HG03558 (cell line): ENCODE measurements around the gene APLP2.

Experiments used
- ATAC-seq: cut with Tn5 transposase; IDR thresholded peaks from one replicate; pipeline ENCODE4 v1.9.1; 2021; ENCODE audit warnings: moderate number of reproducible peaks; ENCODE audit not compliant: unreplicated experiment; ENCODE audit errors: extremely low read depth

The APLP2 gene

DNA sequence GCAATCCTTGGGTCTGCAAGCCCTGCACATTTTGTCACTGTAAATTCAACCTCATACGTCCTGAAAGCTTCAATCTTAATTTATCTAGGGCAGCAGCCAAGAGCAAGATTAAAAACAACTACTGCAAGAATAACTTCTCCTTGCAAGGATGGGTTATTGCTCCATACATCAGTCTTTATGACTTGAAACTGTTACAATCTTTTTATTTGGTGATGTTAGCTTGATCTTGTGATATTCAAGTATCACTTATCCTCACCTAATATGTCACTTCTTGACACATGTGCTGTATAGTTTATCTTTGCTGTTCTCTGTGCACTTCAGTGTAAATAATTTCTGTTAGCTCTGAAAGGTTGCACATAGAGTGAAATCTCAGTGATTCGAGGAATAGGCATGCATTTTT lies 14.7 kb upstream of the APLP2 start:
- no peak for ATAC-seq

- no peak for ATAC-seq
Measured at GRCh38 chr11:130055617-130056016, 14.1 kb upstream of the APLP2 start.

GRCh38 chr11:130061017-130061416 lies 8.7 kb upstream of the APLP2 start:
- no peak for ATAC-seq

- ATAC-seq: no peak
Measured at GRCh38 chr11:130062026-130062425, 7.7 kb upstream of the APLP2 start.

- ATAC-seq: no peak
Measured at GRCh38 chr11:130063451-130063850, 6.2 kb upstream of the APLP2 start.

- no peak for ATAC-seq
Measured at GRCh38 chr11:130064596-130064995, 5.1 kb upstream of the APLP2 start.

DNA sequence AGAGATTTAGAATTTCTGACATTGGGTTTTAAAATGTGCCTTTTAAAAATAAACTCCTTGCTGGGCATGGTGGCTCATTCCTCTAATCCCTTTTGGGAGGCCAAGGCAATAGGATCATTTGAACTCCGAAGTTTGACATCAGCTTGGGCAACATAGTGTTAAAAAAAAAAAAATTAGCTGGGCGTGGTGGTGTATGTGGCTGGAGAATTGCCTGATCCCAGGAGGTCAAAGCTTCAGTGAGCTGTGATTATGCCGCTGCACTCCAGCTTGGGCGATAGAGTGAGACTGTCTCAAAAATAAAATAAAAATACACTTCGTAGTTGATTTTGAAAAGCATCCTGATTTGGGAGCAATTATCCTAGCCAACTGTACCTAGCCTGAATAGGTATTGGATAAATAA lies 3.4 kb upstream of the APLP2 start:
- no peak for ATAC-seq

GRCh38 chr11:130068546-130068985 lies 1.1 kb upstream of the APLP2 start:
- ATAC-seq: no peak

- ATAC-seq: peak; percentile 32
Measured at GRCh38 chr11:130068986-130069658, 572 bp upstream of the APLP2 start.

GRCh38 chr11:130070109-130070845 lies 583 bp downstream of the APLP2 start:
- peak; percentile 20 for ATAC-seq

- no peak for ATAC-seq
Measured at GRCh38 chr11:130070846-130071200, 1.1 kb downstream of the APLP2 start.

- ATAC-seq: no peak
Measured at GRCh38 chr11:130071211-130071712, 1.6 kb downstream of the APLP2 start.

DNA sequence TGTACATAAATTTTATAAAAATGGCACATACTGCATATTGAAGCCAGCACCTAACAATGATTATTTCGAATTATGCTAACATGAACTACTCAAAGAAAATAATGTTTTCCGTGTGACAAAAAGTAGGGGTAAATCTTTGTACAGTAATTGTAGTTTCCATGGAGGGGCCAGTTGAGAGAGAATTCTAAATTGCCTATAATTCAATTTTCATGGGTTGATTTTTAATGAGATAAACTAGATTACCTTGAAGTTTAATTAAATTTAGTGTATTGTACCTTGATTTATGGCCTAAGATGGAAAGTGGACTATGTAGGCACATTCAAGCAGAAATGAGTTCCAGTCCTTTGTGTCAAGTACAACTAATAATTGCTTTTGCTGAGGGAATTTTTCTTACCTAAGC lies 5.0 kb downstream of the APLP2 start:
- no peak for ATAC-seq

DNA sequence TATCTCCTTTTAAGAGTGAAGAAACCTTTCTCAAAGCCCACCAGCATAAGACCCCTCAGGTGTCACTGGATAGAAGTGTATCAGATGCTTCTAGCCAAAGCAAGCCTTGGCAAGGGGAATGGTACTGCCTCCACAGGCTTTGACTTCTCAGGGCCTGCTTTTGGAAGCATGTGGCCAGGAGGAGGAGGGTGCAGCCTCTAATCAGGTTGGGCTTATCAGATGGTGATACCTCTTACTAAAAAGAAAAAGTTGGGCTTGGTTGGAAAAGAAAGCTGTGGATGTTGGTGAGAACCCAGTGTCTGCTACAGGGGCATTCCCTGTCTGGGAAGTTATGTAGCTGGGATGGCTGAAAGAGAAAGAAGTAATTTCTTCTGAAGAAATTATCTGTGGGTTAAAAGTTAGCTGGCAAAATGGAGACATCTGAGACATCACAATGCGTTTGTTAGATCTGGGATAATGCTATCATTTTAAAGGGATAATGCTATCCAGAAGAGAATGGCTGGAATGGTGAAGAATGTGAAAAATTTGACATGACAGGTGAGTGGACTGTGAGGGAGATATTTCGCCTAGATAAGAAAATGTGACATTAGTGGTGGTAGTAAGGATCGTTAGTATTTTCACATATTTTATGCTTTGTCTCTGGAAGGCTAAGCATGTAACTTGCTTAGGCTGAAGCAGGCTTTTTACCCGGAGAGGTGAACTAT lies 7.2 kb downstream of the APLP2 start:
- ATAC-seq: no peak

DNA sequence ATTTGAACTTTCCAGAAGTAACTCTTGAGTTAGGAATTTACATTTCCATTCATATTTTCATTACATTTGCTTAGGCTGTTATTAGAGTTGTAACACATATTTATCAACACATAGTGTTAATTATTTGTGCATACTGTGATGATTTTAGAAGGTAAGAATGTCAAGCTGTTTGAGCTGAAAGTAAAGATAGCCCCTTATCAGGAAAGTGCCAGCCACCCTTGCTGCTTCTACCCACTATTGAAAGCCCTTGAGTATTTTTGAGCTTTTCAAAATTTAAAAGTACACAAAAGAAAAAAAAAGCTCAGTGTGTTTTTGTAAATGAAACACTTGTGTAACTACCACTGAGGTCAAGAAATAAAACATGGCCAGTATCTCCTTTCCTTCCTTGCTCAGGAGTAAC lies 8.0 kb downstream of the APLP2 start:
- ATAC-seq: no peak

DNA sequence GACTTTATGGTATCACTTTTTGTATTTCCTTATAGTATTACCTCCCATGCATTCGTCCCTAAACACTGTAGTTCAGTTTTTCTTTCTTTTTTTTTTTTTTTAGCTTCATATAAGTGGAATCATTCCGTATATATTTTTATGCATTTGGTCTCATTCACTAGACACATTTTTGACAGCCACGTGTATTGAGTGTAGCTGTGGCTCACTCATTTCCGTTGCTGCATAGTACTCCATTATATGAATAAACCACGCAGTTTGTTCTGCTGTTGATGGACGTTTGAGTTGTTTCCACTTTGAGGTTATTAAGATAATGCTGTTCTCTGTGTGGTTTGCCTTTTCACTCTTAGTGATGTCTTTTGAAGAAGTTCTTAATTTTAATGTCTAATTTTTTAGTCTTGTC lies 8.4 kb downstream of the APLP2 start:
- no peak for ATAC-seq

- no peak for ATAC-seq
Measured at GRCh38 chr11:130085671-130086290, 16.1 kb downstream of the APLP2 start.

GRCh38 chr11:130086669-130087068 lies 17.0 kb downstream of the APLP2 start:
- ATAC-seq: no peak

GRCh38 chr11:130087294-130087926 lies 17.7 kb downstream of the APLP2 start:
- ATAC-seq: peak; percentile 94

DNA sequence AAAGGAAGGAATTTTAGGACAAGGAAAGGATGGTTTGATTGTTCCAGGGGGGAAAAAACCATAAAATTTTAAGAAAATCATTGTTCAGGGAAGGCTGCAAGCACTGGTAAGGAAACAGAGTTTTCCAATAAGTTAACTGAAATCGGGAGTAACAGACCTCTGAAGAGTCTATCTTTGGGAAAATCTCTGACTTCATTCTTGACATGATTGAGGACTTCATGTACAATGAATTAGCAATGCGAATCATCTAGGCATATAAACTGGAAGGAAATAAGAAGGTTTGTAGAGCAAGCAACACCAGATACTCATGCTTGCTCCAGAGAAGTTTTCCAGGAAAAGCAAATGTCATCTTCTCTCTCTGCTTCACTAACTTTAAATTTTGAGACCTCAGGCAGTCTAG lies 18.5 kb downstream of the APLP2 start:
- no peak for ATAC-seq
